ENCODE results near the gene SLAMF7.
"Not testable (repeated sequence)": the region's sequence is repeated elsewhere in the genome, so short reads cannot be mapped to it uniquely, and the experiment has no call there.

Gene SLAMF7

GRCh38 chr1:160721473-160721872, 17.6 kb upstream of the SLAMF7 start:
- no peak for DNase-seq

GRCh38 chr1:160722726-160723125, 16.3 kb upstream of the SLAMF7 start:
- no peak for DNase-seq

DNA sequence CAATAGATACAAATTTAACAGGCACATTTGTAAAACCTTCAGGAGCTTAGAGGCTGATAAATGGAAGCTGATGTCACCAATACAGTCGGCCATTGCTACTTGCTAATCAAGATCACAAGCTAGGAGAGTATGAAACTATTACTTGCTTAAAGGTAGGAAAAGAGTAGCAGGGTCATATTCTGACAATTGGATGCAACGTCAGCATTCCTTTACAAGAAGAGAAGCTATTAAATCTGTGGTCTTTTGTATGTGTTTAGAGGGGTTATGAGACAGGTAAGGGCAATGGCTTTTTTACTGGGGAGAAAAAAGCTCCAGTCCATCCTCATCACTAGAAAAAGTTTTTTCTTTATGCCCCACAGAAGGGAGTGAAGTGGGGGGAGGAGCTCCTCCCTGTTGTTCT, 15.7 kb upstream of the SLAMF7 start:
- DNase-seq, result no peak

GRCh38 chr1:160724465-160725242, 14.4 kb upstream of the SLAMF7 start:
- DNase-seq, result no peak

- no peak for DNase-seq
Measured at GRCh38 chr1:160726114-160726497, 12.9 kb upstream of the SLAMF7 start.

DNA sequence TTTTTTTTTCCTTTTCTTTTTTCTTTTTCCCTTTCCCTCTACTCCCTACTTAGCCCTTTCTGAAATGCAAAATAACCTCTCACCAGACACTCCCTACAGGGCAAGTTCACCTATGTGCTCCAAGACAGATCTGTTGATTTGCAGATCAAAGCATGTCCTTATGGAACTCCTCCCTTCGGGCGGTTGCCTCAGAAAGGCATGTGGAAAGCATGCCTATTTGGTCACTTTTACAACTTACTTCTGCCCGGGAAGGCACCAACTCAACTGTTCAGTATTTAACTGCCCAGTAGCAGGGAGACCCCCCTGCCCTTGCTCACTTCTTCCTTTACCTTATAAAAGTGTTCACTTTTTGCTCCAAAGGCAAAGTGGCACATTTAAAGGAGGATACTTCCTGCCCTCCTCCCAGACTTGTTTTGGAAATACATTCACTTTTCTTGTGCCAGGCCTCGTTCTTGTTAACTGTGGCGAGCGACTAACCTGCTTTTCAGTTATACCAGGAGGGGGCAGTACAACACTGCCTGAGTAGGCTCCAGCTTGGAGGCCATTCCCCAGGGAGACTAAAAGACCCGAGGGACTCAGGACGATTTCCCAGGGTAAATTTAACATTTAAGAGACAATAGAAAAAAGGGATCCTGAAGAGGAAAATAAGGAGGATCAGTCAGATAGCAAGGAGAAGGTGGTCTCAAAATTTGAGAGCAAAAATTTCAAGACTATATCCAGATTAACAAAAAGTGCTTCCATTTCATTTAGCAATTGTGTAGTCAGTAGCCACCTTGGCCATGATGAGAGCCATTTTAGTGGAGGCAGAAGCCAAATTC, 12.3 kb upstream of the SLAMF7 start:
- DNase-seq, result peak; percentile 42 to 59

- DNase-seq, result no peak
Measured at GRCh38 chr1:160727316-160727640, 11.8 kb upstream of the SLAMF7 start.

DNA sequence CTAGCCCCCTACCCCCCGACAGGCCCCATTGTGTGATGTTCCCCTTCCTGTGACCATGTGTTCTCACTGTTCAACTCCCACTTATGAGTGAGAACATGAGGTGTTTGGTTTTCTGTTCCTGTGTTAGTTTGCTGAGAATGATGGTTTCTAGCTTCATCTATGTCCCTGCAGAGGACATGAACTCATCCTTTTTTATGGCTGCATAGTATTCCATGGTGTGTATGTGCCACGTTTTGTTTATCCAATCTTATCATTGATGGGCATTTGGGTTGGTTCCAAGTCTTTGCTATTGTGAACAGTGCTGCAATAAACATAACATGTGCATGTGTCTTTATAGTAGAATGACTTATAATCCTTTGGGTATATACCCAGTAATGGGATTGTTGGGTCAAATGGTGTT, 7.5 kb upstream of the SLAMF7 start:
- DNase-seq, result not testable (repeated sequence)

DNA sequence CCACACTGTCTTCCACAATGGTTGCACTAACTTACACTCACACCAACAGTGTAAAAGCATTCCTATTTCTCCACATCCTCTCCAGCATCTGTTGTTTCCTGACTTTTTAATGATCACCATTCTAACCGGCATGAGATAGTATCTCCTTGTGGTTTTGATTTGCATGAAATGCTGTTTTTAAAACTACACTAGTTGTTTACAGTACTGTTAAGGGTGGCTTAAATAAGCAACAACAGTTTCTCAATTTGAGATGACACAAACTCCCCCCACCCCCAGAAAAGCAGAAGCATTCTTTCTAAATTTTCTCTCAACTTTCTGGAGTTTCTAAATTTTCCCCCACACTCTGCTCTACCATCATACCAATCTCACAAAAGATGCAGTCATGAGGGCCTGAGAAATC, 7.1 kb upstream of the SLAMF7 start:
- no peak for DNase-seq

DNA sequence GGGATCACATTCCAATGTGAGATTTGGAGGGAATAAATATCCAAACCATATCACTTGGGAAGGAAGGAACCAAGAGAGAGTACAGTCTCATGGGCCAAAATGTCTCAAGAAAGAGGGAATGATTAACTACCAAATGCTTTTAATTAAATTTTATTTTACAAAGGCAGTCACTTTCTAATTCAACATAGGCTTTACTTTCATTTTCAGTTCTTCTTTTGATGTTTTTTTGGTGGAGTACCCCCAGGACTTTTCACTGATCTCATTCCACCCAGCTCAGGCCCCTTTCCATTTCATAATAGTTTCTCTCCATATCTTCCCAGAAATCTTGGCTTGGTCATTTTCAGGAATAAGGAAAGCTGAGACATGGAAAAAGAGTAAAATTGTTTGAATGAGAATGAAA, 5.1 kb upstream of the SLAMF7 start:
- no peak for DNase-seq

- no peak for DNase-seq
Measured at GRCh38 chr1:160734301-160734700, 4.7 kb upstream of the SLAMF7 start.

DNA sequence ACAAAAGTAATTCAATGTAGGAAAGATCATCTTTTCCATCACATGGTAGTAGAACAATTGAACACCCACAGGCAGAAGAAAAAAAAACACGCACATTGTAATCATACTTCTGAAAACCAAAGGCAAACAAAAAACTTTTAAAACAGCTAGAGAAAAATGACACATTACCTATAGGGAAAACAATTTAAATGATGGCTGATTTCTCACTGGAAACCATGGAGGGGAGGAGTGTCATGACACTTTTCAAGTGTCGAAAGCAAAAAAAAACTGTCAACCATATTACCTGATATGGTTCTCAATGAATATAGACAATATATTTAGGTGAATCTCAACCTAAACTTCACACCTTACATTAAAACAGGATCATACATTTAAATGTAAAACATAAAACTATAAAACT, 776 bp upstream of the SLAMF7 start:
- no peak for DNase-seq

- no peak for DNase-seq
Measured at GRCh38 chr1:160740133-160740688, 1.2 kb downstream of the SLAMF7 start.

GRCh38 chr1:160741092-160741501, 2.0 kb downstream of the SLAMF7 start:
- DNase-seq, result no peak

DNA sequence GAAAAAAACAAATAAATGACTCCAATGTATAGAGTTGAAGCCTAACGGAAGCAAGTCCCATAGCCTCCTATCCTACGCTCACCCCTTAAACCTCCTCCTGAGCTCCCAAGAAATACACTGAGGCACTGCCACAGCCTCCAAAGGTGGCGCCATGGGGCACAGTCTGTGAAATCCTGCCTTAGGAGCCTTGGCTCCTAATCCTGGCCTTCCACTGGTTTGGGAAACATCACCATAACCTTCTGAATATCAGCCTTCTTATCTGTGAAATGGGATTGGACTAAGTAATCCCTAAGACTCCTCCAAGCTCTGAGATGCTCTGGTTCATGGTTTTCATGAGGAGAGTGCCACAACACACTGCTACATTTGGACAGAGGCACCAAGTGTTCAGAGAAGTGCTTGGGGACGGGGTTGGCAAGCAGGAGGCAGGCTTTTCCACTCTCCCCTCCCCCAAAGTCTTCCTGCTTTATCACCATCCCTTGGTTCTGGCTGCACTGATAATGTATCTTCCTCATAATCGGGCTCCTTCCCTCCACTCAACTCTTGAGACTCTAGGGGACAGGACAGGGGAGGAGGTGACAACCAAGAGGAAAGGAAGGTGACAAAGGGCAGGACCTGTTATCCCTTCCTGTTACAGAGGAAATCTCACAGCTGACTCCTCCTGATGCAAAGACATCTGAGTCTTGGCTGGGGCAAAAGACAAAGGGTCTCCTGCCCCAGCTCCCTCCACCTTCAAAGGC, 2.7 kb downstream of the SLAMF7 start:
- DNase-seq, result no peak

DNA sequence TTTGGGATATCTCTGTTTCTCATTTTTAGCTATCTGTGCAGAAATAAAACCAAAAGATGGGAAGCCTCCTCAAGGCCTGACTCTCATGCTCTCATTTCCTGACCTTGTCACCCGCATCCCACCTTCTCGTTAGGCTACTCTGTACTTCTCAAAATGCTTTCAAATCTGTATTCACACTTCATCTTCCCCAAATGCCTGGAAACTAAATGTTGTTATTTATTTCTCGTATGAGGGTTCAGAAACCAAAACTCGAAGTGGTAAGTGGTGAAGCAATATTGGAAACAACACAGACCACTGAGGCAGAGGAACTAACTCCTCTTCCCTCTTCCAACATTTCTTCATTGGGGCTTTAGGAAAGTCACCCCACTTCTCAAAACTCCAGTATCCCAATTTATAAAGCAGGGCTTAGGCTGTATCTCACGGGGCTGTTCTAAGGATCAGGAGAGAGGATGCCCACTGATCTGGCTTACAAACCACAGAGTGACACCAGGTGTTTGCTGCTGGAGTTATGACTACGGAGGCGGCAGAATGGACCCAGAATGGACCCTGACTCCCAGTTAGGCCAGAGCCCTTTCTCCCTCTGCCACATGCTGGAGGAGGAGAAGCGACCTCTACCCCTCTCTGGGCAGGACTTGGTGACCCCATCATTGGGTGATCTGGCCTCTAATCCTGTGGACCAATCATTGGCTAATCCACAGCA, 3.5 kb downstream of the SLAMF7 start:
- DNase-seq, result no peak

DNA sequence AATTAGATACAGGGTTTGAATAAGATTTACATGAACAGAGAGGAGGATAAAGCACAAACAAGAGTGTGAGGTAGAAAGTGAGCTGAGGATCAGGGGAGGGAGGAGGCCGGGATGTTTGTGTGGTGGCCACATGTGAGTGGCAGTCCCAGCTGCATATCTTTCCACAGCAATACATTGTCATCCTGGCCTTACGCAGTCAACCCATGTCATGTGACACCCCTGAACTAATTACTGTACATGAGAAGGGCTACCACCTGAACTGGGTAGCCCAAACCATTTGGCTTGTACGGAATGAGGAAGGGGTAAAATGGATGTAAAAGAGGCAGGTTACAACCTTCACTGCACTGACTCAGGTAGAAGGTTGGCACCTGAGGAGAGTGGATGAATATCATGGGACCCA, 4.2 kb downstream of the SLAMF7 start:
- DNase-seq, result no peak

DNA sequence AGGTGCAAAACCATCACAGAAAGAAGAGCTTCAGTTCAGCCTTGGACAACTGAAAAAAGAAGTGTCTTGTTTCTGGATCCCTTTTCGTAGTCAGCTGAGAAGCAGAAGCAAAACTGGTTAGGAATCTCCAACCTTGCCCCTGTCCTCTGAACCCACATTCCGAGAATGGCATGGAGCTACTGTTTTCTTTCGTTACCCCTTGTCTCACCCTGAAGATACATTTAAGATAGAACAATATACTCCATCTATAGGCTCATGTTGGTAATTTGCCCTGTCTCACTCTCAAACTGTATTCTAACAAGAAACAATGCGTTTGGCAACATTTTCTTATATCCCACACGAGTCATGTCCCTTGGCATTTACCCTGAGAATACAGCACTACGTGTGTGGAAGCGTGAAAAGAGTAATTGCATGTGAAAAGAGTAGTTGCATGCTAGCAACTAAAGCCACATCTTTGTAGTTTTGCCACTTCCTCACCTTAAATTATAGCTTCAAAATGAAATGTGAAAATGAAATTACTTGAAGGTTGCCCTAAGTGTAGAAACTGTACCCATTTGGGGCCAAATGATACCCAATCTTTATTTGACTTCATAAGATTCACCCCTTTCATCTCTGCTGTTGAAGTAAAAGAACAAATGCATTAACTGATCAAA, 5.3 kb downstream of the SLAMF7 start:
- no peak for DNase-seq

GRCh38 chr1:160744852-160745520, 5.9 kb downstream of the SLAMF7 start:
- DNase-seq, result no peak

- DNase-seq, result no peak
Measured at GRCh38 chr1:160745551-160745950, 6.5 kb downstream of the SLAMF7 start.

DNA sequence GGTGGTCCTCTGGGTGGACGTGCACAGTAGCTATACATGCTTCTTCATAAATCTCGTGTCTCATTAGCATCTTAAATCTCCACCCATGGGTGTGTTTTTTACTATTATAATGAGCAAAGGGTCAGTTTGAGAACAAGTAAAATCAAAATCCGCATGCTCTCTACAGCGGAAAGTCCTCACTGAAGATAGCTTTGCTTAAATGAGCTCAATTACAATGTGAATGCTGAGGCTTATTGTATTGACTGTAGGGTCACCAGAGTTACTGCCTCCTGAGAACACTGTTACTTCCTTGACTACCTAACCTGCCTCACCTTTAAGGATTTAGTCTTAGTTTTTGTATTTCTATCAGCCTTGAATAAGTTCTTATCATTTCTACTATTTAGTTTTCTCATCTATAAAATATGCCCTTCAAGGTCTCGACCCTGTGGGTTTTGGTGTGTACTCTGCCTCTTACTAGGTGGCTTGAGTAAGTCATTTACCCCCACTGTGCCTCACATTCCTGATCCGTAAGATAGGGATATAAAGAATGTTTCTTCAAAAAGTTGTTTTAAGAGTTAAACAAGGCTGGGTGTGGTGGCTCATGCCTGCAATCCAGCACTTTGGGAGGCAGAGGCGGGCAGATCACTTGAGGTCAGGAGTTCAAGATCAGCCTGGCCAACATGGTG, 7.9 kb downstream of the SLAMF7 start:
- DNase-seq, result no peak

All from stimulated activated CD4-positive, alpha-beta T cell treated with anti-CD3 and anti-CD28 coated beads, Interleukin-4, amount 100 ng/mL, for 4 hours (primary cell).